GM19467 (cell line): ENCODE measurements around the gene PTX3.

Source experiments
- ATAC-seq: cut with Tn5 transposase; IDR thresholded peaks from one replicate; pipeline ENCODE4 v1.9.1; 2021; ENCODE audit warnings: mild to moderate bottlenecking, moderate library complexity; ENCODE audit not compliant: unreplicated experiment

Gene PTX3

GRCh38 chr3:157471064-157471463 lies 34.4 kb downstream of the PTX3 start:
- ATAC-seq: no peak

DNA sequence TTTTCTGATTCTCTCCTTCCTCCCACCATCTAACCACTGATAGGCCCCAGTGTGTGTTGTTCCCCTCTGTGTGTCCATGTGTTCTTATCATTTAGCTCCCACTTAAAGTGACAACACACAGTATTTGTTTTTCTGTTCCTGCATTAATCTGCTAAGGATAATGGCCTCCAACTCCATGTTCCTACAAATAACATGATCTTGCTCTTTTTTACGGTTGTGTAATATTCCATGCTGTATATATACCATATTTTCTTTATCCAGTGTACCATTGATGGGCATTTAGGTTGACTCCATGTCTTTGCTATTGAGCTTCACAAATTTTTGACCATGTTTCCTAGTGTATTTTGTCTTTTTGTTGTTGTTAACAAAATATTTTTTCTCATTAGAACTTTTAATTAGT lies 36.0 kb downstream of the PTX3 start:
- ATAC-seq: no peak

DNA sequence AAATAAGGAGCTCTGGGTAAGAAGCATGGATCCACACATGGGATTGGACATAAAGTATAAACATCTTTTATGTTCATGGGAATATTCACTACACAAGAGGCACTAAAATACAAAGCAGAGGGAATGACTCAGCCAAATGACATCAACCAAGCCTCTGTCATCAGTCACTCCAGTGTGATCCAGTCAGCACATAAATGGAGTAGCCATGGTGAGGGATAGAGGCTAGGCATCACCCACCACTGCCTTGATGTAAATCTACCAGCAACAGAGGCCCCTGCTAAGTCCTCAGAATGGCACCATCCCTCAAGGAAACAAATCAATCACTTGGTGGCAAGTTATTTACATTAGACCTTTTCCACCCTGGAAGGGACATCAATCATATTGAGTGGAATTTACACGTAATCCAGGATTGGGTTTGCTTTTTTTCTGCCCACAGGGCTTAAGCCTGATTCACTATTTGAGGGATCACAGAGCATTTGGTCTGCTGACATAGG lies 39.3 kb downstream of the PTX3 start:
- ATAC-seq: no peak

DNA sequence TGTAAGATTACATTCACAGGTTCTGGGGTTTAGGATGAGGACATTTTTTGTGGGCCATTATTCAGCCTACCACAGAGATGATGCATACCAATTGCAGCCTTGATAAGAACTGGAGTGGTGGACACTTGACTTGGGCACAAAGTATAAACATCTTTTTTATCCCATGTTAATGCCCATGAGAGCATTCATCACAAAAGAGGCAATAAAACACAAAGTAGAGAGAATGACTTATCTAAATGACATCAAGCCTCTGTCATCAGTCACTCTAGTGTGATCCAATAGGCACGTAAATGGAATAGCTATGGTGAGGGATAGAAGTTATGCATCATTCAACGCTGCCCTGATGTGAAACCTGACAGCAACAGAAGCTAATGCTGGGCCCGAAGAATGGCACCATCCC lies 40.8 kb downstream of the PTX3 start:
- ATAC-seq: no peak

DNA sequence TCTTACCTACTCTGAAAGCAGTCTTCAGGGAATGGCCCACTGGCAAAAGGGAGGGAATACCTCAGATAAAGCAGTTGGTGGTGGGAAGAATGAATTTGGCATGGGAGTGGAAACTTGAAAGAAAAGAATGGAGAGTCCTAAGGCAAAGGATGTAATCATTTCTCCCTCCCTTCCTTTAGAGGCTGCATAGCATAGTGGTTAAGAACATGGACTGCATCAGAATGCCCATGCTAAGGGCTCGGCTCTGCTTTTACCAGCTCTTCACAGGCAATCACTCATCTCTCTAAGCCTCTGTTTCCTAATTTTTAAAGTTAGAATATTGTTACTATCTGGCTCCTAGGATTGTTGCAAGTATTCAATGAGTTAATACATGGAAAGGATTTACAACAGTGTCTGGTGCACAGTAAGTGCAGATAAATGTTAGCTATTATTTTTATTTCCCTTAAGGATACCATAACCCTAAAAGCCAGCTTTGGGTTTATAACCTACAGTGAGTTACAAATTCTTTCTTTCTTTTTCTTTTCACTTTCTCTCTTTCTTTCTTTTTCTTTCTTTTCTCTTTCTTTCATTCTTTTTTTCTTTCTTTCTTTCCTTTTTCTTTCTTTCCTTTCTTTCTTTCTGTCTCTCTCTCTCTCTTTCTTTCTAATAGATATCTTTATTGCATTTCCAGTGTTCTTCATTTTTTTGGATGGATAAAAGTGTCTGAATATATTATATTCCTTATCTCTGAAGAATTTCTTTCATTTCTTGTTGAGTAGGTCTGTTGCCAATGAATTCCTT lies 43.0 kb downstream of the PTX3 start:
- no peak for ATAC-seq

GRCh38 chr3:157487339-157487738 lies 50.7 kb downstream of the PTX3 start:
- no peak for ATAC-seq

DNA sequence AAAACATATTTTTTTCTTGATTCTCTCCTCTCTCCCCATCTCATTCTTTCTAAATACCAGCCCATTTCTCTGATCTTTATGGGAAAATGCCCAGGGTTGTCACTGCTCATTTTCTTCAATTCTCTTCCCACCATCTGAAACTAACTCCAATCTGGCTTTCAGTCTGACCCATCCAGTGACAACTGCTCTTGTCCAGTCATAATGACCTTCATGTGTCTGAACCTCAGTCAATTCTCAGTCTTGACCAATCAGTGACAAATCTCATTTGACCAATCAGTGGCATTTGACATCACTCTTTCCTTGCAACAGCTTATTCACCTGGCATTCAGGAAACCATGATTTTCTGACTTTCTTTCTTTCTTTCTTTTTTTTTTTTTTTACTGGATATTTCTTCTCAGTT lies 51.5 kb downstream of the PTX3 start:
- no peak for ATAC-seq

DNA sequence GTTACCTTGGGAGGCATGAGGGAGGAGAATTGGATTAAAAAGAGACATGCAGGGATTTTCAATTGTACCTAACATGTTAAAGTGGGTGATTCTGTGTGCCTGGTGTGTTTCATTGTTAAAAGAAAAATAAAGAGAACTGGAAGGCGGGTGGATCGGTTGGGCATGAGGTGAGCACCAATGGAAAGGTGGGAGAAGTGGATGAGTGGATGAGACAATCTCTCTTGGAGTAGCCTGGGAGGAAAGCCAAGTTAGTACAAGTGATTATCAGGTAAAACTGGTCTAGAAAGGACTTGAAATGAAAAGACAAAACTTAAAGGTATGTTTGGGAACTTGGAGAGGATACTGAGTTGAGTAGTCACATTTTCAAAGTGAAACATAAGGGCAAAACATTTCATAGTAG lies 54.5 kb downstream of the PTX3 start:
- ATAC-seq: no peak
